ENCODE measurements around the gene GAS7.

- TF ChIP-seq PCBP2 (optimal IDR thresholded peaks at IDR 0.05; ENCODE audit: low read depth, low read length, poor library complexity, severe bottlenecking) (no peak), ATRX (CRISPR knock-in tag; IDR thresholded peaks at IDR 0.05; ENCODE audit: borderline replicate concordance) (no peak), GABPB1 (CRISPR knock-in tag; IDR thresholded peaks at IDR 0.05) (no peak), SUZ12 (IDR thresholded peaks at IDR 0.05; ENCODE audit: low read depth, low read length) (no peak), IKZF4 (CRISPR knock-in tag; IDR thresholded peaks at IDR 0.05; ENCODE audit: borderline replicate concordance, low read depth, not compliant biosample characterization) (no peak)
- TF ChIP-seq, protein P1, sequence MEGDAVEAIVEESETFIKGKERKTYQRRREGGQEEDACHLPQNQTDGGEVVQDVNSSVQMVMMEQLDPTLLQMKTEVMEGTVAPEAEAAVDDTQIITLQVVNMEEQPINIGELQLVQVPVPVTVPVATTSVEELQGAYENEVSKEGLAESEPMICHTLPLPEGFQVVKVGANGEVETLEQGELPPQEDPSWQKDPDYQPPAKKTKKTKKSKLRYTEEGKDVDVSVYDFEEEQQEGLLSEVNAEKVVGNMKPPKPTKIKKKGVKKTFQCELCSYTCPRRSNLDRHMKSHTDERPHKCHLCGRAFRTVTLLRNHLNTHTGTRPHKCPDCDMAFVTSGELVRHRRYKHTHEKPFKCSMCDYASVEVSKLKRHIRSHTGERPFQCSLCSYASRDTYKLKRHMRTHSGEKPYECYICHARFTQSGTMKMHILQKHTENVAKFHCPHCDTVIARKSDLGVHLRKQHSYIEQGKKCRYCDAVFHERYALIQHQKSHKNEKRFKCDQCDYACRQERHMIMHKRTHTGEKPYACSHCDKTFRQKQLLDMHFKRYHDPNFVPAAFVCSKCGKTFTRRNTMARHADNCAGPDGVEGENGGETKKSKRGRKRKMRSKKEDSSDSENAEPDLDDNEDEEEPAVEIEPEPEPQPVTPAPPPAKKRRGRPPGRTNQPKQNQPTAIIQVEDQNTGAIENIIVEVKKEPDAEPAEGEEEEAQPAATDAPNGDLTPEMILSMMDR (CRISPR knock-in tag; IDR thresholded peaks at IDR 0.05) = no peak
- TF ChIP-seq, protein P2, sequence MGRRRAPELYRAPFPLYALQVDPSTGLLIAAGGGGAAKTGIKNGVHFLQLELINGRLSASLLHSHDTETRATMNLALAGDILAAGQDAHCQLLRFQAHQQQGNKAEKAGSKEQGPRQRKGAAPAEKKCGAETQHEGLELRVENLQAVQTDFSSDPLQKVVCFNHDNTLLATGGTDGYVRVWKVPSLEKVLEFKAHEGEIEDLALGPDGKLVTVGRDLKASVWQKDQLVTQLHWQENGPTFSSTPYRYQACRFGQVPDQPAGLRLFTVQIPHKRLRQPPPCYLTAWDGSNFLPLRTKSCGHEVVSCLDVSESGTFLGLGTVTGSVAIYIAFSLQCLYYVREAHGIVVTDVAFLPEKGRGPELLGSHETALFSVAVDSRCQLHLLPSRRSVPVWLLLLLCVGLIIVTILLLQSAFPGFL (CRISPR knock-in tag; IDR thresholded peaks at IDR 0.05) = no peak
- TF ChIP-seq, protein P3, sequence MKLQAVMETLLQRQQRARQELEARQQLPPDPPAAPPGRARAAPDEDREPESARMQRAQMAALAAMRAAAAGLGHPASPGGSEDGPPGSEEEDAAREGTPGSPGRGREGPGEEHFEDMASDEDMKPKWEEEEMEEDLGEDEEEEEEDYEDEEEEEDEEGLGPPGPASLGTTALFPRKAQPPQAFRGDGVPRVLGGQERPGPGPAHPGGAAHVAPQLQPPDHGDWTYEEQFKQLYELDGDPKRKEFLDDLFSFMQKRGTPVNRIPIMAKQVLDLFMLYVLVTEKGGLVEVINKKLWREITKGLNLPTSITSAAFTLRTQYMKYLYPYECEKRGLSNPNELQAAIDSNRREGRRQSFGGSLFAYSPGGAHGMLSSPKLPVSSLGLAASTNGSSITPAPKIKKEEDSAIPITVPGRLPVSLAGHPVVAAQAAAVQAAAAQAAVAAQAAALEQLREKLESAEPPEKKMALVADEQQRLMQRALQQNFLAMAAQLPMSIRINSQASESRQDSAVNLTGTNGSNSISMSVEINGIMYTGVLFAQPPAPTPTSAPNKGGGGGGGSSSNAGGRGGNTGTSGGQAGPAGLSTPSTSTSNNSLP (IDR thresholded peaks at IDR 0.05; ENCODE audit: low read depth, low read length) = no peak
These were observed 139.3 kb downstream of the GAS7 start for GRCh38 chr17:10058921-10059683.
